GM19351 (cell line): Measurements from ENCODE around the gene FZD1.

Source experiments
- ATAC-seq: cut with Tn5 transposase; IDR thresholded peaks from one replicate; pipeline ENCODE4 v1.9.1; 2021; ENCODE audit warnings: mild to moderate bottlenecking, moderate library complexity; ENCODE audit not compliant: unreplicated experiment

The FZD1 gene

GRCh38 chr7:91264924-91265681 is 870 bp downstream of the FZD1 start:
- ATAC-seq, result peak; percentile 40

- no peak for ATAC-seq
These were observed 1.4 kb downstream of the FZD1 start for GRCh38 chr7:91265693-91266066.

- ATAC-seq, result no peak
These were observed 1.9 kb downstream of the FZD1 start for GRCh38 chr7:91266067-91266688.

- ATAC-seq, result no peak
These were observed 2.5 kb downstream of the FZD1 start for GRCh38 chr7:91266689-91267090.

- no peak for ATAC-seq
These were observed 3.1 kb downstream of the FZD1 start for GRCh38 chr7:91267171-91267955.

- no peak for ATAC-seq
These were observed 6.1 kb downstream of the FZD1 start for GRCh38 chr7:91270372-91270771.

GRCh38 chr7:91276909-91277308 is 12.7 kb downstream of the FZD1 start:
- peak; percentile 95 for ATAC-seq

- peak; percentile 48 for ATAC-seq
These were observed 16.0 kb downstream of the FZD1 start for GRCh38 chr7:91280185-91280584.

- no peak for ATAC-seq
These were observed 16.4 kb downstream of the FZD1 start for GRCh38 chr7:91280604-91281003.

- ATAC-seq, result no peak
These were observed 21.6 kb downstream of the FZD1 start for GRCh38 chr7:91285696-91286355.

- no peak for ATAC-seq
These were observed 22.2 kb downstream of the FZD1 start for GRCh38 chr7:91286432-91286831.

GRCh38 chr7:91287371-91288084 is 23.3 kb downstream of the FZD1 start:
- no peak for ATAC-seq

GRCh38 chr7:91288208-91288824 is 24.1 kb downstream of the FZD1 start:
- ATAC-seq, result peak; percentile 61

- ATAC-seq, result no peak
These were observed 25.5 kb downstream of the FZD1 start for GRCh38 chr7:91289633-91290254.

GRCh38 chr7:91291302-91291701 is 27.1 kb downstream of the FZD1 start:
- ATAC-seq, result no peak

- no peak for ATAC-seq
These were observed 27.7 kb downstream of the FZD1 start for GRCh38 chr7:91291902-91292301.

GRCh38 chr7:91292506-91292905 is 28.3 kb downstream of the FZD1 start:
- ATAC-seq, result no peak

GRCh38 chr7:91293136-91293535 is 28.9 kb downstream of the FZD1 start:
- no peak for ATAC-seq

GRCh38 chr7:91293840-91294239 is 29.6 kb downstream of the FZD1 start:
- ATAC-seq, result no peak
